GM12864 (cell line): ENCODE data around the gene CPAMD8.

Source experiments
- DNase-seq: peaks from one replicate; pipeline ENCODE4 v3.0.0-alpha.2; 2011; ENCODE audit warnings: low read depth
- H3K4me3 ChIP-seq: 2 replicates; pipeline ENCODE4 v1.5.1; 2011; ENCODE audit warnings: mild to moderate bottlenecking, low read depth, low read length, control low read depth
- CTCF ChIP-seq: IDR thresholded peaks from 2 replicates; pipeline ENCODE4 v1.5.1; 2011; ENCODE audit warnings: low read depth, mild to moderate bottlenecking, moderate library complexity, low read length, control low read depth, inconsistent platforms; ENCODE audit errors: missing control alignments

The CPAMD8 gene

GRCh38 chr19:16930753-16931152, 95.9 kb downstream of the CPAMD8 start:
- H3K4me3 ChIP-seq = no peak overlapping the region
- no peak for DNase-seq
- no peak for TF ChIP-seq CTCF

GRCh38 chr19:16928916-16929315, 97.7 kb downstream of the CPAMD8 start:
- no peak for TF ChIP-seq CTCF

GRCh38 chr19:16928351-16928750, 98.3 kb downstream of the CPAMD8 start:
- H3K4me3 ChIP-seq = no peak overlapping the region
- no peak for DNase-seq
- no peak for TF ChIP-seq CTCF

More at GRCh38 chr19:16928916-16929315, 97.7 kb downstream of the CPAMD8 start:
- DNase-seq = no peak
- no peak overlapping the region for H3K4me3 ChIP-seq

- no peak for TF ChIP-seq CTCF
- H3K4me3 ChIP-seq = no peak overlapping the region
- DNase-seq = no peak
These were observed 98.7 kb downstream of the CPAMD8 start for GRCh38 chr19:16927883-16928282.

- DNase-seq = no peak
- TF ChIP-seq CTCF = no peak
- H3K4me3 ChIP-seq = no peak overlapping the region
These were observed 103.7 kb downstream of the CPAMD8 start for GRCh38 chr19:16922949-16923348.

GRCh38 chr19:16922592-16922934, 104.0 kb downstream of the CPAMD8 start:
- no peak overlapping the region for H3K4me3 ChIP-seq
- no peak for DNase-seq
- TF ChIP-seq CTCF = no peak

GRCh38 chr19:16921766-16922591, 104.6 kb downstream of the CPAMD8 start:
- no peak overlapping the region for H3K4me3 ChIP-seq

More at GRCh38 chr19:16921766-16922591, 104.6 kb downstream of the CPAMD8 start:
- no peak for DNase-seq
- TF ChIP-seq CTCF = no peak
